Astrocyte of the cerebellum (primary cell): ENCODE results near the gene FHL1.

Source experiments
- DNase-seq: peaks from one replicate; pipeline ENCODE4 v3.0.0-alpha.2; 2011; ENCODE audit warnings: low read depth
- H3K4me3 ChIP-seq: 2 replicates; pipeline ENCODE4 v1.5.1; 2011; ENCODE audit warnings: mild to moderate bottlenecking, low read depth, low read length, moderate library complexity
- CTCF ChIP-seq: IDR thresholded peaks from 2 replicates; pipeline ENCODE4 v1.5.1; 2012; ENCODE audit warnings: low read length, low read depth, moderate library complexity, mild to moderate bottlenecking; ENCODE audit errors: missing control alignments
- in situ Hi-C: cut with HindIII; loops from 2 replicates; pipeline ENCODE4 v1.10.0; 2017; ENCODE audit warnings: low sequenced_read_pairs

Gene FHL1

DNA sequence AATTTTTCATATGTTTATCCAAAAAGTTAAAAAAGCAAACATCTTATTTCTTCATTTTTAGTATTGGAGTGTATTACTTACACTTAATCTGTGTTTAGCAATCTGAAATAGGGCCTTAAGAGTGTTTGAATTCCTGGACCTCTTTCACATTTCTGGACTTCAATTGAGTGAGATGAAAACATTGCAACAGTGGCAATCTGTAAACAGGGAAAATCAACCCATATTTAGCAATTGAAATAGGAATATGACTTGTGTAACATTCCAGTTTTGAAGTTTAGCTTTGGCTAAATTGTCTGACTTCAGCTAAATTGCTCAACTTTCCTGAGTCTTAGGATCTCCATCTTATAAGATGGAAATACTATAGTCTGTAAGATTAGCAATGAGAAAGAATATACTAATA is 34.6 kb upstream of the FHL1 start:
- H3K4me3 ChIP-seq, result no peak overlapping the region
- DNase-seq, result no peak
- TF ChIP-seq CTCF, result no peak
- in situ Hi-C loops, result no loop called here

DNA sequence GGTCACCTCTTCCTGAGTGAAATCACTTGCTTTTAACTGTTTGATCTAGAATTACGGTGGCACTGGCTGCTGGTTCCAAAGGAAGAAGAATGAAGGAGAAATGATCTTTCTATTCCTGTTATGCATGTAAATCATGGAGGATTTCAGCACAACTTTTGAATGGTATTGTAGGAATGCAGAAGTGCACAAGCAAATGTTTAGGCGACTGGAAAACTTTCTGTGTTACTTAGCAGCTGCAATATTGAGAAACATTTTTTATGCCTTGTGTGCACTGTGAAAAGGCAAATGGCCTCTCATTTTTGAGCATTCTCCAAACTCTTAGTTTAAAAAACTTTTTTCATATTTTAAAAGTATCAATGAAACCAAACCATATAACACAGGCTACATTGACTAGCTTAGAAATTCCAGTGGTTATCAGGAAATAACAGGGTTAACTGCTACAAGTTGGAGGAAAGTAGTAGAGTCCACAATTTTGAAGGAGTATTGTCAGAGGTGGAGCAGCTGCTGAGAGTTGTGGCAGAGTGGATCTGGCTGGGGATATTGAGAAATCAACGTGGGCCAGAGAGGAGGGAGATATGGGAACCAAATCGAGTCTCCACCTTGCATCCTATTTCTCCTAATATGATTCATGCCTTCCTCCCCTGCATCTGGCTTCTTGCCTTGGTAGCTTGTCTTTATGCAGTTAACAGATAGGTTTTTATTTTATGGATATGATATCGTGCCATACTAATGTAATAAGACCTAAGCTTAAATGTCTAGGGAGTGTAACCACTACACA is 32.0 kb upstream of the FHL1 start:
- in situ Hi-C loops, result no loop called here

GRCh38 chrX:136115904-136116297 is 31.4 kb upstream of the FHL1 start:
- no peak for TF ChIP-seq CTCF
- no peak for DNase-seq
- in situ Hi-C loops, result no loop called here
- H3K4me3 ChIP-seq, result no peak overlapping the region

More for the DNA sequence above, 32.0 kb upstream of the FHL1 start:
- DNase-seq, result no peak
- TF ChIP-seq CTCF, result no peak
- no peak overlapping the region for H3K4me3 ChIP-seq

DNA sequence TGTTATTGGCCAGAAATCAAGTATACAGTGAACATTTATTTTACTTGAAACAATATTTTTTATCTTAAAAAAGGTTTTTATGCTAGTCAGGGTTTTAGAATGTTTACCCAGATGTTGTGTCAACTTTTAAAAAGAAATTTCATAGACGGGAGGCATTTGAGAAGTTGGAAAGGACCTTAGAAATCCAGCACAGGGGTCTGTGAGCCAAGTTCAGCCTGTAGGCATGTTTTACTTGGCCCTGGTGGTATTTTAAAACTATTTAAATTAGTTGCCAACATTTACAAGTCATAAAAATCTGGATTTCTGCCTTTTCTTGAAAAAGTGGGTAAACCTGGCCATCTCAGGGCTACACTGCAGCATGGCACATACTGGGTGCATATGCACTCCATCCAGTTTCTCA is 25.5 kb upstream of the FHL1 start:
- peak; percentile 16 for DNase-seq
- no peak overlapping the region for H3K4me3 ChIP-seq
- in situ Hi-C loops, result no loop called here
- no peak for TF ChIP-seq CTCF

GRCh38 chrX:136122207-136122606 is 25.1 kb upstream of the FHL1 start:
- H3K4me3 ChIP-seq, result no peak overlapping the region
- in situ Hi-C loops, result no loop called here
- no peak for TF ChIP-seq CTCF
- no peak for DNase-seq

- H3K4me3 ChIP-seq, result no peak overlapping the region
- no peak for TF ChIP-seq CTCF
- DNase-seq, result no peak
- in situ Hi-C loops, result no loop called here
These were observed 22.2 kb upstream of the FHL1 start for GRCh38 chrX:136125106-136125505.
